Mesothelial cell of epicardium (in vitro differentiated cells): Measurements from ENCODE around the gene PIRT. TPM values are rescaled to one million over a fixed set of nuclear protein-coding genes. Genes with fewer than 3 reads are reported as not detected.

Experiments
- DNase-seq, 2 experiments: peaks; one replicate each; pipeline ENCODE4 v3.0.0; 2021; ENCODE audit warnings: low spot score in 2 of 2; ENCODE audit not compliant: unreplicated experiment in 2 of 2
- H3K27ac Mint-ChIP-seq: 2 replicates; pipeline ENCODE4 v1.8.0; 2021; ENCODE audit warnings: mixed read lengths
- H3K27me3 Mint-ChIP-seq: 2 replicates; pipeline ENCODE4 v1.8.0; 2021; ENCODE audit warnings: low read depth, mixed read lengths
- H3K36me3 Mint-ChIP-seq: 2 replicates; pipeline ENCODE4 v1.8.0; 2021; ENCODE audit warnings: mixed read lengths
- H3K4me1 Mint-ChIP-seq: 2 replicates; pipeline ENCODE4 v1.8.0; 2021; ENCODE audit warnings: mixed read lengths
- H3K4me3 Mint-ChIP-seq: 2 replicates; pipeline ENCODE4 v1.8.0; 2021; ENCODE audit warnings: mild to moderate bottlenecking, moderate library complexity, mixed read lengths
- H3K9me3 Mint-ChIP-seq: 2 replicates; pipeline ENCODE4 v1.8.0; 2021; ENCODE audit warnings: mixed read lengths
- total RNA-seq: library from RNA; stranded (reverse); gene quantifications from 3 replicates; pipeline ENCODE4 v1.2.1, GENCODE V29; 2021
- TF ChIP-seq, protein P1 (sequence below): fragments of 200-600 bp; sonication (generic); IDR thresholded peaks from one replicate; pipeline ENCODE4 v1.5.0; 2021; ENCODE audit warnings: antibody characterized with exemption; ENCODE audit not compliant: unreplicated experiment

PIRT gene
- not detected in 3 replicates for total RNA-seq

DNA sequence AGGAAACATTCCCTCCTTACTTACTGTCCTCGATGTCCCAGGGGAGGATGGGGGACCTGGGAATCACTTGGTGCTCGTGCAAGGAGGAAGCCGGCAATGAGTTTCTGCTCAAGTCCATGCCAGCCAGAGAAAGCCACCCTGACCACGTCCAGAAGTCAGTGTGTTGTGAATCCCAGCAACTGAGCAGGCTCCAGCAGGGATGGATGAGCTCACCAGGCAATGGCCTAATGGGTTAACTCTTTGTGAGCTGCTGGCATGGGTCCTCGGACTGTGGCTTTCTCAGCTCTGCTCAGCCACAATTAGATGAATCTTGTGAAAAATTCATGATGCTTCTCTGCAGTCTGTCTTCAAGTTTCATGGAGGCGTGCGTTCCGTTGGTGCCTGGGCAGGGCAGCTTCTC lies at the start of gene PIRT:
TSS of gene PIRT (minus strand) at position 167 of the 400 bp plus-strand sequence. CDS start 12,442 bp downstream, outside the sequence.
- TF ChIP-seq, protein P1, sequence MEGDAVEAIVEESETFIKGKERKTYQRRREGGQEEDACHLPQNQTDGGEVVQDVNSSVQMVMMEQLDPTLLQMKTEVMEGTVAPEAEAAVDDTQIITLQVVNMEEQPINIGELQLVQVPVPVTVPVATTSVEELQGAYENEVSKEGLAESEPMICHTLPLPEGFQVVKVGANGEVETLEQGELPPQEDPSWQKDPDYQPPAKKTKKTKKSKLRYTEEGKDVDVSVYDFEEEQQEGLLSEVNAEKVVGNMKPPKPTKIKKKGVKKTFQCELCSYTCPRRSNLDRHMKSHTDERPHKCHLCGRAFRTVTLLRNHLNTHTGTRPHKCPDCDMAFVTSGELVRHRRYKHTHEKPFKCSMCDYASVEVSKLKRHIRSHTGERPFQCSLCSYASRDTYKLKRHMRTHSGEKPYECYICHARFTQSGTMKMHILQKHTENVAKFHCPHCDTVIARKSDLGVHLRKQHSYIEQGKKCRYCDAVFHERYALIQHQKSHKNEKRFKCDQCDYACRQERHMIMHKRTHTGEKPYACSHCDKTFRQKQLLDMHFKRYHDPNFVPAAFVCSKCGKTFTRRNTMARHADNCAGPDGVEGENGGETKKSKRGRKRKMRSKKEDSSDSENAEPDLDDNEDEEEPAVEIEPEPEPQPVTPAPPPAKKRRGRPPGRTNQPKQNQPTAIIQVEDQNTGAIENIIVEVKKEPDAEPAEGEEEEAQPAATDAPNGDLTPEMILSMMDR: no peak
- Mint-ChIP-seq H3K4me3 (no peak within 1 kb of the TSS), H3K9me3 (no peaks in the 10 kb centered on the region), H3K36me3 (no peaks in the 10 kb centered on the region), H3K27ac (no peak within 1 kb of the TSS), H3K4me1 (no peaks in the 10 kb centered on the region), H3K27me3 (peaks cover 17% of the 10 kb centered on the region)
- no peak for DNase-seq

DNA sequence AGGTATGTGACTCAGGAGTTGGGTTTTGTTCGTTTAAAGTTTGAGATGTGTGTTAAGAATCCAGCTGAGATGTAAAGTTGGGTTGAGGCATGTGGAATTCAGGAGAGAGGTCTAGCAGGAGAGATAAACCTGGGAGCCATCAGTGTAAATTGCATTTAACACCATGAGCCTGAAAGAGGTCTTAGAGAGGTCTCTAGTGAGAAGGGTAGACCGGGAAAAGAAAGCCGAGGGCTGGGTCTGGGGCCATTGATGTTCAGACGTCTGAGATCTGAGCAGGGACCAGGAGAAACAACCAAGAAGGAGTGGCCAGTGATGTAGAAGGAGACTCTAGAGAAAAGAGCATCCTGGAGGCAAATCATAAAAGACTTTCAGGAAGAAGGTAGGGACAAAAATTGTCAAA lies 44.1 kb upstream of the PIRT start:
- H3K36me3 Mint-ChIP-seq: no peaks in the 10 kb centered on the region
- no peaks in the 10 kb centered on the region for H3K9me3 Mint-ChIP-seq
- H3K27ac Mint-ChIP-seq: no peak overlapping the region
- DNase-seq: no peak
- TF ChIP-seq, protein P1: no peak
- peaks cover 34% of the 10 kb centered on the region for H3K27me3 Mint-ChIP-seq
- H3K4me1 Mint-ChIP-seq: no peaks in the 10 kb centered on the region
- no peak overlapping the region for H3K4me3 Mint-ChIP-seq

DNA sequence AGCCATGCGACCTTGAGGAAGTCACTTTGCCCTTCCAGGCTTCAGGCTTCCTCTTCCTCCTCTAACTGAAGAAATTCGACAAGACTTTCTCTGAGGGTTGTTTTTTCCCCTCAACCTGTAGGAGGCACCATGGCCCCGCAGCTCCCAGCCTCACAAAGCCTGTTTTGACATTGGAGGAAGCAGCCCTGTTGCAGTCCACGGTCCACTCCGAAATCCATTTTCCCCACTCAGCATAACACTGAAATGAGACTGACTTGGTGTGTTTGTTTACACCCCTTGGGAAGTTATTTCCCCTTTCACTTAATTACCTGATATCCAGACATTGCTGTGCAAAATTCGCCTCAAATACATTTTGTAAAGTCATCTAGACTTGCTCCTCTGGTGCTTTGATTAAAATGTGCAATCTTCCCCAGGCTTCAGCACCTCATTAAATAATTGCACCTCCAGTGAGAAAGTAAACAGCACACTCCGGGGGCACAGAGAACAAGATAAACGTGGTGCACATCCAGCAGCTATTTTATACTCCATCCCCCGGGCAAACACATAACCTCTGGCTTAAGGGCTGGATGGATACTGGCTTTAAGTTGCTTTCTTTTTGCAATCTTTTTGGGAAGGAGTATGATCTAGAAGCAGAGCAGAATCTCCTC lies 41.4 kb upstream of the PIRT start:
- Mint-ChIP-seq H3K9me3 (no peaks in the 10 kb centered on the region), H3K27ac (no peak overlapping the region), H3K36me3 (no peaks in the 10 kb centered on the region), H3K27me3 (peaks cover 39% of the 10 kb centered on the region), H3K4me3 (no peak overlapping the region), H3K4me1 (no peaks in the 10 kb centered on the region)
- peak in 1 of 2 experiments; percentile 40 for DNase-seq
- TF ChIP-seq, protein P1: no peak

DNA sequence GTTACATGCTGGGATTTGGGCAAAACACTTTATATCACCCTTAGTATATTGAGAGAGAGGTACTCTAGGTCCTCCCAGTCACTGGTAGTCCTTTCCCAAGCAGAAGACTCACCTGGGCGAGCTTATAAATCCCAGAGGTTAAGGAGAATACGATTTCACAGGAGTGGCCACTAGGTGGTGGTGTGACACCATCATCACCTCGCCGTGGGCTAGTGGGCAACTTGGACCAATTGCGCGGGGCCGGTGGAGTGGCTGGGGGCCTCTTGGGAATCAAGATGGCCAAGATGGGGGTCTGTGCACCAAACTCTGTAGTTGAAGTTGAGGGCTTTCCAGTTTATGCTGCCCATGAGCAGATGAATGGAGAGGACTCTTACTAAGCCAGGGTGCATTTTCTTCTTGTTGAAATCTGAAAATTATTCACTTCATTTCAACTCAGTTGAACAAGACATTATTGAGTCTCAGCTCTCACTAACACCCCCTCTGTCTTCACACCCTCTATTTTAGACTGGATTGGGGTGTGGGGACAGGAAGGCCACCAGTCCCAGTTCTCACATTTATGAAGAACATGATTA lies 38.2 kb upstream of the PIRT start:
- Mint-ChIP-seq H3K4me1 (no peaks in the 10 kb centered on the region), H3K36me3 (no peaks in the 10 kb centered on the region), H3K9me3 (no peaks in the 10 kb centered on the region), H3K27me3 (peaks cover 45% of the 10 kb centered on the region), H3K4me3 (no peak overlapping the region), H3K27ac (no peak overlapping the region)
- peak in 1 of 2 experiments; percentile 41 for DNase-seq
- TF ChIP-seq, protein P1: peak; percentile 81

DNA sequence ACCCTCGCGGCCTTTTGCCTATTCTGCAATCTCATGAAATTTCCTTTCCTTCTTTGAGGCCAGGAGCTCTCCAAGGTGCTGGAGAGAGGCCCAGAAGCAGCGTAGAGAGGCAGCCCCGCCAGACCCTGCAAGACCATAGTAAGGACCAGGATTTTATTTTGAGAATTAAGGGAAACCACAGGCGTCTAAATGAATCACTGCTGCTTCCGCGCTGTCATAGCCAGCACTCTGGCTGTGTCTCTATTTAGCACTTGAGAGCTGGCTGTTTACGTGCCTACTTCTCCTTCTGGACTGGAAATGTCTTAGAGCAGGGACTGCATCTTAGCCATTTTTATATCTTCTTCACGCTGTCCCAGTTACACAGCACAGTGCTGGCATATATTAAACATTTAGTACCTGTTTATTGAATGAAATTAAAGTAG lies 37.6 kb upstream of the PIRT start:
- no peak overlapping the region for H3K4me3 Mint-ChIP-seq
- H3K27ac Mint-ChIP-seq: no peak overlapping the region
- no peaks in the 10 kb centered on the region for H3K4me1 Mint-ChIP-seq
- TF ChIP-seq, protein P1: no peak
- H3K36me3 Mint-ChIP-seq: no peaks in the 10 kb centered on the region
- no peaks in the 10 kb centered on the region for H3K9me3 Mint-ChIP-seq
- DNase-seq: peak; percentile 32 to 66
- peaks cover 50% of the 10 kb centered on the region for H3K27me3 Mint-ChIP-seq
